Astrocyte (in vitro differentiated cells and primary cell): ENCODE data around the gene SAE1. TPM values are rescaled to one million over a fixed set of nuclear protein-coding genes. Genes with fewer than 3 reads are reported as not detected.

ENCODE experiments used
- DNase-seq: peaks from one replicate; pipeline ENCODE4 v3.0.0-alpha.2; 2010; ENCODE audit warnings: low read depth
- FAIRE-seq: peaks from 2 replicates; lab custom pipeline; 2011; peaks lifted over from hg19 to GRCh38; lab: Jason Lieb, UNC
- H2AFZ ChIP-seq: 2 replicates; pipeline ENCODE4 v1.6.0; 2012; ENCODE audit warnings: low read depth, low read length, inconsistent platforms
- H3K27ac ChIP-seq: 2 replicates; pipeline ENCODE4 v1.5.1; 2011; ENCODE audit warnings: low read depth, low read length, inconsistent platforms
- H3K27me3 ChIP-seq: 2 replicates; pipeline ENCODE4 v1.6.0; 2011; ENCODE audit warnings: low read length, inconsistent platforms; ENCODE audit not compliant: insufficient read depth
- H3K36me3 ChIP-seq: 2 replicates; pipeline ENCODE4 v1.5.1; 2011; ENCODE audit warnings: low read length, inconsistent platforms; ENCODE audit not compliant: insufficient read depth
- H3K4me1 ChIP-seq: 2 replicates; pipeline ENCODE4 v1.5.1; 2011; ENCODE audit warnings: low read length, inconsistent platforms; ENCODE audit not compliant: insufficient read depth
- H3K4me2 ChIP-seq: 2 replicates; pipeline ENCODE4 v1.6.0; 2012; ENCODE audit warnings: low read length, inconsistent platforms
- H3K4me3 ChIP-seq: 2 replicates; pipeline ENCODE4 v1.5.1; 2011; ENCODE audit warnings: low read depth, mild to moderate bottlenecking, low read length, inconsistent platforms; ENCODE audit not compliant: insufficient read depth
- H3K79me2 ChIP-seq: 2 replicates; pipeline ENCODE4 v1.6.0; 2012; ENCODE audit warnings: mild to moderate bottlenecking, low read length, inconsistent platforms; ENCODE audit not compliant: insufficient read depth
- H3K9ac ChIP-seq: 2 replicates; pipeline ENCODE4 v1.6.0; 2012; ENCODE audit warnings: mild to moderate bottlenecking, low read length, inconsistent platforms
- H3K9me3 ChIP-seq: 2 replicates; pipeline ENCODE4 v1.5.1; 2012; ENCODE audit warnings: low read depth, mild to moderate bottlenecking, low read length, inconsistent platforms; ENCODE audit not compliant: insufficient read depth
- H4K20me1 ChIP-seq: 2 replicates; pipeline ENCODE4 v1.6.0; 2012; ENCODE audit warnings: low read length, inconsistent platforms; ENCODE audit not compliant: insufficient read depth
- H3K27ac Mint-ChIP-seq: one replicate; pipeline ENCODE4 v1.8.0; 2021; ENCODE audit warnings: mild to moderate bottlenecking, mixed read lengths; ENCODE audit not compliant: unreplicated experiment
- H3K27me3 Mint-ChIP-seq: one replicate; pipeline ENCODE4 v1.8.0; 2021; ENCODE audit warnings: low read depth, mixed read lengths; ENCODE audit not compliant: unreplicated experiment
- H3K36me3 Mint-ChIP-seq: one replicate; pipeline ENCODE4 v1.8.0; 2021; ENCODE audit warnings: low read depth, mixed read lengths; ENCODE audit not compliant: unreplicated experiment
- H3K4me1 Mint-ChIP-seq: one replicate; pipeline ENCODE4 v1.8.0; 2021; ENCODE audit warnings: low read depth, mixed read lengths; ENCODE audit not compliant: unreplicated experiment
- H3K4me3 Mint-ChIP-seq: one replicate; pipeline ENCODE4 v1.8.0; 2021; ENCODE audit warnings: mild to moderate bottlenecking, moderate library complexity, mixed read lengths; ENCODE audit not compliant: unreplicated experiment
- H3K9me3 Mint-ChIP-seq: one replicate; pipeline ENCODE4 v1.8.0; 2021; ENCODE audit warnings: mild to moderate bottlenecking, mixed read lengths; ENCODE audit not compliant: unreplicated experiment
- EZH2 ChIP-seq: IDR thresholded peaks from 2 replicates; pipeline ENCODE4 v1.6.1; 2012; ENCODE audit warnings: mild to moderate bottlenecking, low read length, inconsistent platforms; ENCODE audit not compliant: insufficient read depth
- total RNA-seq: library from RNA; stranded (reverse); gene quantifications from 2 replicates; pipeline ENCODE4 v1.2.1, GENCODE V29; 2021
- TF ChIP-seq, protein P1 (sequence below): IDR thresholded peaks from 2 replicates; pipeline ENCODE4 v1.5.1; 2011; ENCODE audit warnings: low read depth, mild to moderate bottlenecking, inconsistent platforms, low read length, moderate library complexity; ENCODE audit not compliant: insufficient read depth

SAE1 gene
- total RNA-seq, 1 donor from 2014 or later = 133 TPM

DNA sequence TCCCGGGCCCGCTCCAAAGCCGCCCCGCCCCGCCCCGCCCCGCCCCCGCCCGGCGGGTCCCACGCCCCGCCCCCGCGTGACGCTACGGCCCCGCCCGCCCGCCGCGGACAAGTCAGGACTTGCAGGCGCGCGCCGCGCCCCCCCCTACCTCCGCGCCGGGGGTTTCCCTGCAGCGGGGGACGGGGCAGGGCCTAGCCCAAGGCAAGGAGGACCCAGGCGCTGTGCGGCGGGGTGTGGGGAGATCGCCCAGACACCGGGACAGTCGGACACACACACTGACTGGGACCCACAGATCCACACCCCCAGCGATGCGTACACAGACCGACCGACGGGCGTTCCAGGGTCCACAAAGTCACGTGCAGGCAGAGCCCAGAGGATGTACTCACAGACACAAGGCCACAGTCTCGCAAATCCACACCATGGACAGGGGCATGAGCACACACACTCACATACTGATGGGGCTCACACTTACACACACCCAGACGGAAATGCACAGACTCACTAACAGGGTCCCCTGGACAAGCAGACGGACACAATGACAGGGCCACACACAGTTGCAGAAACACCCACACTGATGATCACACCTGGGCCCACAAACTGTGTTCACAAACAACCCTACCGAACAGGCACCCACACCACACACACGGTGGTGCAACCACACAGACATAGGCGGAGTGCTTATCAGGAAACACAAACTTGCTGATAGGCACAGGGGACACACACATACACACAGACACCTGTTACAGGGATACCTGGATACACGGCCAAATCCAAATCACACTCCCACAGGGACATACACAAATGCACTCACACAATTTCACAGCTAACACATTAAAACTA lies 100.8 kb downstream of the SAE1 start:
- H3K27me3 Mint-ChIP-seq = no peaks in the 10 kb centered on the region
- FAIRE-seq = no peak
- peak overlapping the region; percentile 89 for H3K4me3 ChIP-seq
- H3K4me3 Mint-ChIP-seq = peak overlapping the region; percentile 84
- H3K9me3 Mint-ChIP-seq = peaks cover 2% of the 10 kb centered on the region
- peaks cover 14% of the 10 kb centered on the region for H3K4me1 Mint-ChIP-seq
- H3K4me2 ChIP-seq = peak overlapping the region; percentile 100
- DNase-seq = peak; percentile 81
- H3K36me3 Mint-ChIP-seq = peaks cover 2% of the 10 kb centered on the region
- peaks cover 46% of the 10 kb centered on the region for H3K4me1 ChIP-seq
- H2AFZ ChIP-seq = peak overlapping the region; percentile 80
- H3K9me3 ChIP-seq = no peaks in the 10 kb centered on the region
- H3K36me3 ChIP-seq = no peaks in the 10 kb centered on the region
- no peaks in the 10 kb centered on the region for H3K27me3 ChIP-seq
- H3K79me2 ChIP-seq = peaks cover 43% of the 10 kb centered on the region
- H3K9ac ChIP-seq = peak overlapping the region; percentile 88
- TF ChIP-seq, protein P1, sequence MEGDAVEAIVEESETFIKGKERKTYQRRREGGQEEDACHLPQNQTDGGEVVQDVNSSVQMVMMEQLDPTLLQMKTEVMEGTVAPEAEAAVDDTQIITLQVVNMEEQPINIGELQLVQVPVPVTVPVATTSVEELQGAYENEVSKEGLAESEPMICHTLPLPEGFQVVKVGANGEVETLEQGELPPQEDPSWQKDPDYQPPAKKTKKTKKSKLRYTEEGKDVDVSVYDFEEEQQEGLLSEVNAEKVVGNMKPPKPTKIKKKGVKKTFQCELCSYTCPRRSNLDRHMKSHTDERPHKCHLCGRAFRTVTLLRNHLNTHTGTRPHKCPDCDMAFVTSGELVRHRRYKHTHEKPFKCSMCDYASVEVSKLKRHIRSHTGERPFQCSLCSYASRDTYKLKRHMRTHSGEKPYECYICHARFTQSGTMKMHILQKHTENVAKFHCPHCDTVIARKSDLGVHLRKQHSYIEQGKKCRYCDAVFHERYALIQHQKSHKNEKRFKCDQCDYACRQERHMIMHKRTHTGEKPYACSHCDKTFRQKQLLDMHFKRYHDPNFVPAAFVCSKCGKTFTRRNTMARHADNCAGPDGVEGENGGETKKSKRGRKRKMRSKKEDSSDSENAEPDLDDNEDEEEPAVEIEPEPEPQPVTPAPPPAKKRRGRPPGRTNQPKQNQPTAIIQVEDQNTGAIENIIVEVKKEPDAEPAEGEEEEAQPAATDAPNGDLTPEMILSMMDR = no peak
- no peak for TF ChIP-seq EZH2
- peaks cover 20% of the 10 kb centered on the region for H4K20me1 ChIP-seq
- H3K27ac Mint-ChIP-seq = peak overlapping the region; percentile 97
- H3K27ac ChIP-seq = peak overlapping the region; percentile 94

- H3K4me1 Mint-ChIP-seq = peaks cover 14% of the 10 kb centered on the region
- no peaks in the 10 kb centered on the region for H3K36me3 Mint-ChIP-seq
- H3K27ac Mint-ChIP-seq = peak overlapping the region; percentile 97
- H3K79me2 ChIP-seq = peaks cover 32% of the 10 kb centered on the region
- H3K27me3 Mint-ChIP-seq = no peaks in the 10 kb centered on the region
- no peak for FAIRE-seq
- H3K9me3 ChIP-seq = no peaks in the 10 kb centered on the region
- H3K9me3 Mint-ChIP-seq = peaks cover 2% of the 10 kb centered on the region
- TF ChIP-seq, protein P1 = no peak
- no peak for TF ChIP-seq EZH2
- H3K27me3 ChIP-seq = no peaks in the 10 kb centered on the region
- H3K36me3 ChIP-seq = no peaks in the 10 kb centered on the region
- peaks cover 20% of the 10 kb centered on the region for H4K20me1 ChIP-seq
- peak overlapping the region; percentile 88 for H3K9ac ChIP-seq
- H3K4me3 Mint-ChIP-seq = peak overlapping the region; percentile 84
- H3K27ac ChIP-seq = peak overlapping the region; percentile 94
- H3K4me3 ChIP-seq = peak overlapping the region; percentile 55
- peak overlapping the region; percentile 89 for H3K4me2 ChIP-seq
- peak overlapping the region; percentile 59 for H2AFZ ChIP-seq
- peak; percentile 72 for DNase-seq
- H3K4me1 ChIP-seq = peaks cover 34% of the 10 kb centered on the region
Measured at GRCh38 chr19:47232422-47233211, 102.0 kb downstream of the SAE1 start.
